NCI-H345 (cell line): ENCODE data around the gene MAPK8IP1.
"Not testable (repeated sequence)": the region's sequence is repeated elsewhere in the genome, so short reads cannot be mapped to it uniquely, and the experiment has no call there.

ENCODE experiments used
- DNase-seq: peaks from one replicate; lab custom pipeline; 2025; lab: John Stamatoyannopoulos, UW

The MAPK8IP1 gene

DNA sequence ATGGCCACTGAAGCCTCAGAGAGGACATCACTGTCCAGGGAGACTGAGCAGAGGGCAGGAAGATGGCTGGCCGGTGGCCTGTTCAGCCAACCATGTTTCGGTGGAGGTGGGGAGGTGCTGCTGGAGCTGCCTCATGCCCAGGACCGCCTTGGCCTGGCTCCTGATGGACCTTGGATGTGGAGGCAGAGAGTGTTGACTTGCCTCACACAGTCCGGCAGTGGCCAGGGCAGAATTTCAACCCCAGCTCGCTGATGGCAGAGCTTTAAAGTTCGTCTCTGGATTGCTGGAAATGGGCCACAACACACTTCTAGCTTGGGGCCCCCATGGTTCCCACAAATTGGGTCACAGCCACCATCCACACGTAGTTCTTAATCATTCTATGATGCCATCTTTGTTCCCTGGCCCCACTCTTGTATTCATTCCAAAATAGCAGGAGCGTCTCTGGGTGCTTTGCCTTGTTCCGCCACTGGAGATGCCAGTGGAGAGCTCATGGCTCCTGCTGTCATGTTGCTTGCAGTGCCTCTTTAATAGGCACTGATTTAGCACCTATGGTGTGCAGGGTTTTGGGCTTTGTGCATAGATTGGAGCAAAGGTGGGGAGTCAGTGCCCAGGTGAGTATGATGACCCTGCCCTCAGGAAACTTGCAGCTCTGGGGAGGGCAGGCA, 5.6 kb downstream of the MAPK8IP1 start:
- DNase-seq, result no peak

DNA sequence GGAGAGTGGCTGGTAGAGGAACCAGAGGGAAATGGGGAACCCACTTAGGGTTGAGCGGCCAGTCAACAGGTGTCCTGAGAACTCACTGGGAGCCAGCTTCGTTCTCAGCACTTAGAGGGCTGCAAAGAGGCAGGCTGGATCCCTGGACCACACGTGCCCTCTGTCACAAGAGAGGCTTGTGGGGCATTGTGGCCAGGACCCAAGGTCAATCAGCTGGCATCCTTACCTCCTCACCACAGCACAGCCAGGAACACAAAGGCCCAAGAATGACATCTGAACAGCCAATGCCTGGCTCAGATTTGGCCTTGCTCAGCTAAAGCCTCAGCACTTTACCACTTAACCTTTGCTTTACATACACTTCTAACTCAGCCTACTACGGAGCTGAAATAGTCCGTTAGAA, 7.4 kb downstream of the MAPK8IP1 start:
- DNase-seq, result no peak

DNA sequence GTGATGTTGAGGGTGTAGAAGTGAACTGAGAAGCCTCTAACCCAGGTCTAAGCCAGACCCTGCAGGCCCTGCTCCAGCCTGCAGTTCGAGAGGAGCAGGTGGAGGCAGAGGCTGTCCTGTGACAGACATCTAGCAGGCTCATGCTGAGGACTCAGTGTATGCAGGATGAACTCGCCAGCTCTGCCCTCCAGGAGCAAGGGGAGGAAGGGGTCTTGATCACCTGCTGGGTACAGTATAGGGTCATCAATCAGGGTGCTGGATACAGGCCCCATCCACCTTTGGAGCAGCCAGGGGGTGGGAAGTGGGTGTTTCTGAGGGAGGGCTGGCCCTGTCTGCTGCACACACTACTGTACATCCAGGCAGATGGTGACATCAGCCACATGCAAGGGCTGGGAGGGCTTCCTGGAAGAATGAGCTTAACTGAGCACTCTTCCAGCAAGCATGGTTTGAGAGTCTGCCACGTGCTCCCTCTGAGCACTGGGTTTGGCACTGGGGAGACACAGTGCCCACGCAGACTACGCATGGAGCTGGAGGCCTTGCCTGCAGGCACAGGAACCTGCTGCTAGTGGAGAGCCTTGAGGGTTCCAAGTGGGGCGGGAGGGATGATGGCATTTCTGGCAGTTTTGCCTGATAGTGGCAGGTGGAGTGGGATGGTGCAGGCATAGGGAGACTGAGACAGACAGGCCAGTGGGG, 9.2 kb downstream of the MAPK8IP1 start:
- no peak for DNase-seq

DNA sequence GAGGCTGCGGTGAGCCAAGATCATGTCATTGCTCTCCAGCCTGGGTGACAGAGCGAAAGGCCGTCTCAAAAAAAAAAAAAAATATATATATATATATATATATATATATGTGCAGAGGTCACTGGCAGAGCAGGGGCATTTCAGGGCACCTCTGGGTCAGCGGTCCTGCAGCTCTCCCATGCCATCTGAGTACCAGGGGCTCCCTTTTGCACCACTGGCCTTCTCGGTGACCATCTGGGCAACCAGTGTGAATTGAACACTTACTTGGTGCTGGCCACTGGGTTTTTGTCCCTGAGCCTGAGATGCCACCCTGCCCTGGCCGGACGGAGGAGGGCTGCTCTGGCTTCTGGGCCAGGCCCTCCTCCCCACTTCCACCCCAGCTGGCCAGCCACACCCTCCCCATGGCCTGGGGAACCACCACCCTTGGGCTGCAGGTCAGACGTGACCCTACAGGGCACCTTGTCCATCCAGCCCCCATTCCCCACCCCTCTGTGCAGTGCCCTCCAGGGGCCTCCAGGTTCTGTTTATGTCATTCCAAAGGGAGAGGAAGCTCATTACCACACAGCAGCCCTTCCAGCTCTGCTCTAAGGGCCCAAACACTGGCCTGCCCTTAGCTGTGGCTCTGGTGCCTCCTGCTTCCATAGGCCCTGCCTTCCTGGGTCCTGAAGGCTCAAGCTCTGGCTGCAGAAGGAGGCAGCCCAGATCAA, 10.3 kb downstream of the MAPK8IP1 start:
- no peak for DNase-seq

DNA sequence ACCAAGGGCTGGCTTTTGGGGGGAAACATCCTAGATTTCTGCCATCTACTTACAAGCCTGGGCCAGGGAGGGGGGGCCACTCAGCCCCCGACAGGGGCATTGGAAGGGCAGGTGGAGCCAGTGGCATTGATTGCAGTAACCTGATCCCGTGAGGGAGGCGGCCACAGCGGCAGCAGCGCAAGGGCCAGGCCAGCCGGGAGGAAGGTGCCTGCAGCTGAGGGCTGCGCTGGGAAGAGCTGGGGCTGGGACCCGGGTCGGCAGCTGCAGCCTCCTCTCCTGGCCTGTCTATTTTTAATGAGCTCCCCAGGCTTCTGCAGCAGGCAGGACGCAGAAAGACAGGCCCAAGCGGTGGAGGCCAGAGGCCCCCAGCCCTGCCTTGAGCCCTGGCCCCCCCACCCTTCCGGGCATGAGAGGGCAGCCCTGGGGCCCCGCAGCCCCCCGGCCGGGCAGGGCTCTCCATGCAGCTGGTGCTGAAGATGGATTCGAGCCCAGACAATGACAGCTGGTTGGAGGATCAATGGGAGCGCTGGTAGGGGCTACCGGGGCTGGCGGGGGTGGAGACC, 11.1 kb downstream of the MAPK8IP1 start:
- DNase-seq, result peak; percentile 84

DNA sequence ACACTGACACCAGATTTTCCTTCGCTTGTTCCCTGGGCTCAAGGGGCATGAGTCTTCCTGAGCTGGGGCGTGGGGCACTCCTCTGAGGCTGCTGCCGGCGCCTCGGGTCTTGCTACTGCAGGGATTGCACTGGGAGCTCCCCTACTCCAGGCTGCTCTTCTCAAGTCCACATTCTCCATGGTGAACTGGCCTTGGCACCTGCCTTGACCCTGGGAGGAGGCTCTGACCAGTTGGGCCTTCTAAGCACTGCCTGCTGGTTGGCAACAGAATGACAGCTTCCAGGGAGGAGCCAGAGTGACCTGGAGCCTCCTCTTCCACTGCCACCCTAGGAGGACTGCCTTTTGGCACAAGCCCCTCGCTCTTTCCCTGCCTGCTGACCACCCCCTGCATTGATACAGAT, 12.1 kb downstream of the MAPK8IP1 start:
- no peak for DNase-seq

DNA sequence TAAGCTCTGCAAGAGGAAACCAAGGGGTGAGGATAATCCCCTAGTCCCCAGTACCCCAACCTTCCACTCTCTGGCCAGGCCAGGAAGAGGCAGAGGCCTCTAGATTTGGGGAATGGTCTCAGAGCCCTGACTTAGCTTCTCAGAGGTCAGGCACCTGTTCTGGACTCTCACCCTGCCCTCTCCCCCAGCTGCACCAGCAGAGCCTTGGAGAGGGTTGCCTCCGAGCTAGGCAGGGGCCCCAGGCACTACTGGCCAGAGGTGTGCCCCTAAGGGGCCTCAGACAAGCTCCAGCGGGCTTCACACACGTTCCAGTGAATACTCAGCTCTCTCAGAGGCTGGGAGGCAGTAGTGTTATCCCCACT, 13.6 kb downstream of the MAPK8IP1 start:
- DNase-seq, result no peak

DNA sequence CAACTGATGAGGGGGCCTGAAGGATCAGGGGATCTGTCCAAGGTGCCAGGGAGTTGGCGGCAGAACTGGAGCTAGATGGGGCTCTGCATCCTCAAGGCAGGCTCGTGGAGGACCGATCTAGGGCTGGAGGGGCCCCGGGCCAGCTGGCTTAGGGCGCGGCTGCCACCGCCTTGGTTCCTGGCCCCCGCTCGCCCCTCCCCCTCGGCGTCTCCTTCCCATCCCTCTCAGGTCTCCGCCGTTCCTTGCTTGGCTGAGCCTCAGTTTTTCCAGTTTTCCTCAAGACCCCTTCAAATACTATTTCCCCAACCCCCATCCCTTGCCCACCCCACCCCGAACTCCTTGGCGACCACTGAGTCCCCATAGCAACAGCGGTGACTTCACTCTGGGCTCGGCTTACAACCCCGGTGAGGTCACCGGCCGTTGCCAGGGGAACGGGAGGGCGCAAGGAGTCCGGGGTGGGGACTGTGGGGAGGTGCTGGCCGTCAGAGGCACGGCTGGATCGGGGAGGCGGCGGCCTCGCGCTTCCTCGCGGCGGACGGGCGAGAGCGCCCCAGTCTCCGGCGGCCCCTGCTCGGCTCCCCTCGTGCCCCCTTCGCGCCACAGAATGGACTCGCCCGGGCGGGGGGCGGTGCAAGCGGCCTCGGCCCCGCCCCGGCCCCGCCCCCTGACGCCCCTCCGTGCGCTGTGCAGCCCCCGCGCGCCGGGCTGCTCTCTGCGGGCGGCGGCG, 14.2 kb downstream of the MAPK8IP1 start:
- DNase-seq, result peak; percentile 84

DNA sequence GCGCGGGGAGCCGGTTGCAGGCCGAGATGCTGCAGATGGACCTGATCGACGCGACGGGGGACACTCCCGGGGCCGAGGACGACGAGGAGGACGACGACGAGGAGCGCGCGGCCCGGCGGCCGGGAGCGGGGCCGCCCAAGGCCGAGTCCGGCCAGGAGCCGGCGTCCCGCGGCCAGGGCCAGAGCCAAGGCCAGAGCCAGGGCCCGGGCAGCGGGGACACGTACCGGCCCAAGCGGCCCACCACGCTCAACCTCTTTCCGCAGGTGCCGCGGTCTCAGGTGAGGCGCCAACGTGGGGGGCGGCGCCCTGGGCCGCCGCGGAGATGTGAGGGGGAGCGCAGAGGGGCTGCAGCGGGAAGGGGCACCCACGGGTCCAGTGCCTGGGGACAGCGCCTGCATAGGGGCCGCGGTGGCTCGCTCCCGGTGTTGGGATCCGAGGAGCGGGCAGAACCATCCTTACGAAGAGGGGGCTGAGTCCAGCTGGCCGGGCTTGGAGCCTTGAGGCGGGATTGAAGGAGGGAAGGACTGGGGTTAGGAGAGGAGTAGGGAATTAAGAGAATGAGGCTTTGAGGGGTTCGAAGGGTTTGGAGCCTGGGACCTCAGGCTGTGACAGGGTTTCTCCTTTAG, 14.8 kb downstream of the MAPK8IP1 start:
- DNase-seq, result not testable (repeated sequence)

DNA sequence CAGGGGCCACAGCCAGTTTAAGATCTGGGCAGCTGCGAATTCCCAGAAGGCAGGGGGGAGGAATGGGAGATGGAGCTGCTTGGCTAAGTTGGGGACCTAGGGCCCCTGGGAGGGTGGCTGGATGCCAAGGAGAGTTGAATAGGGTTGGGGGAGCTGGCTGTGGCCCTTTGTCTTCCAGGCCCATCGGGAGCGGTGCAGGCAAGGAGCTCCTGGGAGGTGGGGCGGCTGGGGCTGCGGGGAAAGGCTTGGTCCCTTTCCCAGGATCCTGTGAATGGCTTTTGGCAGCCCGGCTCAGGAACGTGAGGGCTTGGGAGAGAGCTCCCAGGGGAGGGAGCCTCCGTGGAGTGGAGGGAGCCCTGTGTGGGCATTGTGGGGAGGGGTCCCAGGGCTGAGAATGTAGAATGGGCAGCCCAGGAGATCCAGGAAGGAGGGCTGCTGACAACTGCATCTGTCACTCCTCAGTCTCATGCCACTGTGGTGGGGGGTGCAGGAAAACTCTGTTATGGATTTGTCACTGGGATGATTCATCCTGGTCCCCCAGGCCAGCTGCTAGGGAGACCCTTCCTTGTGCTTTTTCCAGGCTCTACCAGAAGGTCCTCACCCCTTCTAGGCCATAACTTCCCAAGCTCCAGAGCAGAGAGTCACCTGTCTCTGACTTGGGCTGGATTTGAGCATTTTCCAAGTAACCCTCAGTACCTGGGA, 15.6 kb downstream of the MAPK8IP1 start:
- DNase-seq, result no peak

DNA sequence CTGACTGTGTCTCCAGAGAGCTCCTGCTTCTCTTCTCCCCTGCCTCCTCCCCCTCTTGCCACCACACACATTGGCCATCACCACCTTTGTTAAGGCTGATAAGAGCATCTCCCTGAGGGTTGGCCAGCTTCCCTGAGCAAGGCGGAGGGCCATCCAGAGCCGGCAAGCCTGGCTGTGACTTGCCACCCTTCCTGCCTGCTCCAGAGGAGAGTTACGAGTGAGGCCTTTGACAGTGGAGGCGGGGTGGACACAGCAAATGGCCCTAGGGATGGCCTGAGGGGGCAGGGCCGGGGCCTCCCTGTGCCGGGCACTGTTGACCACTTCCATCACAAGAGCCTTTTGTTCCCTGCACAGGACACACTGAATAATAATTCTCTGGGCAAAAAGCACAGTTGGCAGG, 16.2 kb downstream of the MAPK8IP1 start:
- DNase-seq, result no peak

DNA sequence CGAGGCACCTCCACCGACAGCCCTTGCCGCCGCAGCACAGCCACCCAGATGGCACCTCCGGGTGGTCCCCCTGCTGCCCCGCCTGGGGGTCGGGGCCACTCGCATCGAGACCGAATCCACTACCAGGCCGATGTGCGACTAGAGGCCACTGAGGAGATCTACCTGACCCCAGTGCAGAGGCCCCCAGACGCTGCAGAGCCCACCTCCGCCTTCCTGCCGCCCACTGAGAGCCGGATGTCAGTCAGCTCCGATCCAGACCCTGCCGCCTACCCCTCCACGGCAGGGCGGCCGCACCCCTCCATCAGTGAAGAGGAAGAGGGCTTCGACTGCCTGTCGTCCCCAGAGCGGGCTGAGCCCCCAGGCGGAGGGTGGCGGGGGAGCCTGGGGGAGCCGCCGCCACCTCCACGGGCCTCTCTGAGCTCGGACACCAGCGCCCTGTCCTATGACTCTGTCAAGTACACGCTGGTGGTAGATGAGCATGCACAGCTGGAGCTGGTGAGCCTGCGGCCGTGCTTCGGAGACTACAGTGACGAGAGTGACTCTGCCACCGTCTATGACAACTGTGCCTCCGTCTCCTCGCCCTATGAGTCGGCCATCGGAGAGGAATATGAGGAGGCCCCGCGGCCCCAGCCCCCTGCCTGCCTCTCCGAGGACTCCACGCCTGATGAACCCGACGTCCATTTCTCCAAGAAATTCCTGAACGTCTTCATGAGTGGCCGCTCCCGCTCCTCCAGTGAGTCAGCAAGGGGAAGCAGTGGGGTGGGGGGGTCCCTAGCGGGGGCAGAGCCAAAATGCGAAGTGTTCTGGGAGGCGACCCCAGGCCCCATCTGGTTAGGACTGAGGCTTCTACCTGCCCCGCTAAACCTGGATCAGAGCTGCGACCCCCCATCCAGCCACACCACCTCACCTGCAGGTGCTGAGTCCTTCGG, 17.3 kb downstream of the MAPK8IP1 start:
- no peak for DNase-seq

DNA sequence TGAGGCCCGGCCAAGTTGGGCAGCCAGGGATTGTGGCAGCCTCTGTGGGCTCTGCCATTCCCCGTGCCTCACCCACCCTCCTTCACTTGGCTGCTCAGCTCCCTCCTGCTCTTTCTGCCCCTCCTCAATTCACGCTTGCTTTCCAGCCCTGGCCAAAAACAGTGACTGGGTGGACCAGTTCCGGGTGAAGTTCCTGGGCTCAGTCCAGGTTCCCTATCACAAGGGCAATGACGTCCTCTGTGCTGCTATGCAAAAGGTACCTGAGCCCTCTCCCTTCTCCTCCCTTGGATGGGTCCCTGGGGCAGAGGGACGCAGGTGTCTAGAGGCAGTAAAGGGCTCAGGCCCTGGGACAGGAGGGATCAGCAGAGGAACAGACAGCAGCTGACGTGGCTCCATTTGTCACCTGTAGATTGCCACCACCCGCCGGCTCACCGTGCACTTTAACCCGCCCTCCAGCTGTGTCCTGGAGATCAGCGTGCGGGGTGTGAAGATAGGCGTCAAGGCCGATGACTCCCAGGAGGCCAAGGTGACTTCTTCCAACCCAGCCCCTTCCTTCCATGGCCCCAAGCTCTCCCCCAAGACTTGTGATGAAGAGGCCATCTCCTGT, 19.0 kb downstream of the MAPK8IP1 start:
- DNase-seq, result no peak

DNA sequence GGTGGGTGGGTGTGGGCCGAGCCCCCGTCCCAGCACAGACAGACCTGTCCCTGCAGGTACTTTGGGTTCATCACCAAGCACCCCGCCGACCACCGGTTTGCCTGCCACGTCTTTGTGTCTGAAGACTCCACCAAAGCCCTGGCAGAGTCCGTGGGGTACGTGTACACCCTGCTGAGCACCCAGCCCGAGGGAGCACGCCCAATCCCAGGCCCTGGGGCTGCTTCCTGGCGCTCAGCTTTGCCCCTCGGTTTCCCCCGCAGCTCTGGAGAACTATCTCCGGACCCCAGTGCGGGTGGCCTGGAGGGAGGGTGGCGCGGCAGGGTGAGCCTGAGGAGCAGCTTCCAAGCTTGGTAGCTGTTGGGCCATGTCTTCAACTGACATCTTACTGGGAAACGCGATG, 19.6 kb downstream of the MAPK8IP1 start:
- DNase-seq, result no peak

DNA sequence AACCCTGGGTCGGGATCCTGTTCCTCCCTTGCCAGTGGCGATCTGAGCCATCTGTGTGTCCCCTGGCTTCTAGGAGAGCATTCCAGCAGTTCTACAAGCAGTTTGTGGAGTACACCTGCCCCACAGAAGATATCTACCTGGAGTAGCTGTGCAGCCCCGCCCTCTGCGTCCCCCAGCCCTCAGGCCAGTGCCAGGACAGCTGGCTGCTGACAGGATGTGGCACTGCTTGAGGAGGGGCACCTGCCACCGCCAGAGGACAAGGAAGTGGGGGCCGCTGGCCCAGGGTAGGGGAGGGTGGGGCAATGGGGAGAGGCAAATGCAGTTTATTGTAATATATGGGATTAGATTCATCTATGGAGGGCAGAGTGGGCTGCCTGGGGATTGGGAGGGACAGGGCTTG, 20.1 kb downstream of the MAPK8IP1 start:
- not testable (repeated sequence) for DNase-seq

DNA sequence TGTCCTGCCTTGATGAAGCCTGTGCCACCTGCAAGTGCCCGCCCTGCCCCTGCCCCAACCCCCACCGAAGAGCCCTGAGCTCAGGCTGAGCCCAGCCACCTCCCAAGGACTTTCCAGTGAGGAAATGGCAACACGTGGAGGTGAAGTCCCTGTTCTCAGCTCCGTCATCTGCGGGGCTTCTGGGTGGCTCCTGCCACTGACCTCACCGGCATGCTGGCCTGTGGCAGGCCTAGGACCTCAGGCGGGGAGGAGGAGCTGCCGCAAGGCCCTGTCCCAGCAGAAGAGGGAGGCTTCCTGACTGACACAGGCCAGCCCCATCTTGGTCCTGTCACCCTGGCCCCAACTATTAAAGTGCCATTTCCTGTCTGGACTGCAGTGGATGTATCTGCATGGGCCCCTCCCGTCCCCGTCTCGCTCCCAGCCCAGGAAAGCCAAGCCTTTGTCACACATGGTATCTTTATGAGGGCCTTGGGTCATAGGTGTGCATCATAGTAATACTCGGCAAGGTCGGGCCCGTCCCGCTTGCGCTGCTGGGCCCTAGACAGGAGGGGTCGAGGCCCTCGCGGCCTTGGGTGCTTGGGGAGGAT, 20.7 kb downstream of the MAPK8IP1 start:
- DNase-seq, result no peak

DNA sequence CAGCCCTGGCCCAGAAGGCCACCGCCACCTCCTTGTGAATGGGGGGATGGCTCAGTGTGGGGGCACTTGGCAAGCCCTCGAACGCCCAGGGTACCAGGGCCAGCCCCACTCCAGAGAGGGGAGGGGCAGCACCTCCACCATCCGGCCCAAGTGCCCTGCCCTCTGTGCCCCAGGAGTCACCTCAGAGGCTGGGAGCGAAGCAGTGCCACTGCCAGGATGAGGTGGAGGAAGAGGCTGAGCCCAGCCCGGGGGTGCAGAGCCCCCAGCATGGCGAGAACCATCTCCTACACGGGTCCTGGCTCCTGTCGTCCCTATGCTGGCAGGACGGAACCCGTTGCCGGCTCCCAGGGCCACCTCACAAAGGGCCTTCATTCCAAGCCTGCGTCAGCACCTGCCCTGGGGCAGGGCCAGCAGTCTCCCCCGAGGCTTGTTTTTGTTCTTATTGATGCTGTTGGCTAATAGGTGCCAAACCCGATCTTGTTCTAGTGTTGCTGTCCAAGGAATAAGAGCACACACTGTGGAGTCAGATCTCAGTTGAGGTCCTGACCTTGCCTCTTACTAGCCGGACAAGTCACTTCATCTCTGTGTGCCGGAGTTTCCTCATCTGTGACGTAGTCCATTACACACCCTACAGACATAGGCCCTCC, 21.6 kb downstream of the MAPK8IP1 start, which contains the start of gene FREY1:
FREY1 (minus strand) TSS at position 307 of the 647 bp plus-strand sequence; CDS start at position 281, 26 bp downstream.
- no peak for DNase-seq

DNA sequence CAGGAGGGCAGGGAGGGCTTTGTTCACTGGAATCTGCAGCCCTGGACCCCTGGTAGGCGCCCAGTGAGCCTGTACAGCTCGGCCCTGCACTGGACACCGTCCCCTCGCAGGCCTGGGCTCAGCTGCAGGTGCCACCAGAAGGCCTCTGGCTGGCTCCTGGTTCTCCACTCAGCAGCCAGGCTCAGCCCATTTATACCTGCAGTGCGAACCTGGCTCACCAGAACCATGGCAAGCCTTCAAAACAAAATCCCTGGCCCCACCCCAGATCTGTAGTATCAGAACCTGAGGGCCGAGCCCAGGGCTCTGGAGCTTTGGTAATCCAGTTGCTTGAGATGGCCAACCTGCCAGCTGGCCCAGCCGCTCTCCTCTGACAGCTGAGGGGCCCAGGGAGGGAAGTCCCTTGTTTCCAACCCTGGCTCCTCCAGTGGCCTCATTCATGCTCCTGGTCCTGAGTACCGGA, 22.5 kb downstream of the MAPK8IP1 start:
- no peak for DNase-seq
